ENCODE results near the gene SLC25A46. TPM values are rescaled to one million over a fixed set of nuclear protein-coding genes. Genes with fewer than 3 reads are reported as not detected.

Gene SLC25A46
- total and polyA plus RNA-seq, 9 of the 15 experiments (the other 6 are each of a cell fraction or from before 2014, with no cell fraction given), result 7.8 to 47.3 (median 31.8) TPM

- TF ChIP-seq RAD21 (CRISPR knock-in tag; conservative IDR thresholded peaks at IDR 0.05 in 1 of 2, IDR thresholded peaks at IDR 0.05 in 1 of 2) (peak; percentile 50 to 52), MIER1 (IDR thresholded peaks at IDR 0.05; ENCODE audit: low read depth) (no peak)
Observed at GRCh38 chr5:110716247-110717245, 22.3 kb upstream of the SLC25A46 start (continued).

- BruUV-seq (replicated peaks), result no TSS peak
- no peaks in the 10 kb centered on the region for H3K79me2 ChIP-seq (ENCODE audit: control insufficient read depth, insufficient read depth, low read length)
- no peaks in the 10 kb centered on the region for H3K27me3 ChIP-seq (ENCODE audit: control insufficient read depth in 2 of 2, insufficient read depth in 2 of 2, low read length in 2 of 2)
- H3K9me1 ChIP-seq (ENCODE audit: control insufficient read depth, insufficient read depth, low read length), result no peaks in the 10 kb centered on the region
- CTCF ChIA-PET (ENCODE audit: low intra/inter-chr PET ratio), result no interaction called here
- intact Hi-C loops (cut with micrococcal nuclease) (no loop called here), in situ Hi-C loops (cut with MboI) (no loop called here)
- DNase-seq (ENCODE audit: extremely low read depth in 1 of 4, low spot score in 3 of 4), result no peak
- no peak overlapping the region for H3K9ac ChIP-seq (ENCODE audit: insufficient read depth in 1 of 2, low read depth in 2 of 2, low read length in 2 of 2)
- FAIRE-seq, result no peak
- WGBS (ENCODE audit: insufficient coverage, low coverage, missing lambda C conversion rate), result 2% methylated on average over 2 of the region's 2 CpGs
- H2AFZ ChIP-seq (ENCODE audit: low read depth, low read length), result no peak overlapping the region
- no peak for ATAC-seq
- H3K4me2 ChIP-seq (ENCODE audit: insufficient read depth, low read length), result no peak overlapping the region
- no peaks in the 10 kb centered on the region for H3K4me1 ChIP-seq (replicated peaks in 1 of 2; ENCODE audit: control insufficient read depth in 2 of 2, insufficient read depth in 2 of 2, low read length in 2 of 2)
- no peak overlapping the region for H3K27ac ChIP-seq (ENCODE audit: extremely low read depth, low read depth, low read length)
- TF ChIP-seq CREBBP (IDR thresholded peaks at IDR 0.05; ENCODE audit: low read depth, low read length) (no peak), ZZZ3 (IDR thresholded peaks at IDR 0.05) (no peak), ZNF551 (CRISPR knock-in tag; IDR thresholded peaks at IDR 0.05) (no peak)
- no peaks in the 10 kb centered on the region for H3K9me3 ChIP-seq (replicated peaks; ENCODE audit: control insufficient read depth, insufficient read depth, low read depth, low read length)
- no peaks in the 10 kb centered on the region for H4K20me1 ChIP-seq (replicated peaks; ENCODE audit: control insufficient read depth, insufficient read depth, low read length)
- POLR2A ChIA-PET, result no interaction called here
- no peak overlapping the region for H3K4me3 ChIP-seq
- no peaks in the 10 kb centered on the region for H3K36me3 ChIP-seq (ENCODE audit: control insufficient read depth, insufficient read depth, low read length)
Observed at GRCh38 chr5:110718311-110718710, 20.5 kb upstream of the SLC25A46 start.

Data from K562 (cell line).